Measurements from ENCODE around the gene CDH15. TPM values are rescaled to one million over a fixed set of nuclear protein-coding genes. Genes with fewer than 3 reads are reported as not detected.
A peak's percentile ranks its signal among the peaks of the same experiment; 100 is the strongest.

CDH15 gene
- total RNA-seq, 1 experiment from 2014 or later = 3.8 TPM

GRCh38 chr16:89210165-89210903, 38.8 kb downstream of the CDH15 start:
- no peak overlapping the region for H3K4me2 ChIP-seq (ENCODE audit: low read length)
- DNase-seq (ENCODE audit: low read depth, low spot score) = no peak
- H3K4me1 ChIP-seq (ENCODE audit: control insufficient read depth in 1 of 2, insufficient read depth in 2 of 2, low read length in 2 of 2) = no peaks in the 10 kb centered on the region
- no peaks in the 10 kb centered on the region for H3K36me3 ChIP-seq (ENCODE audit: control insufficient read depth in 1 of 2, insufficient read depth in 2 of 2, low read length in 2 of 2)
- H3K27me3 ChIP-seq (ENCODE audit: insufficient read depth, low read length) = no peaks in the 10 kb centered on the region
- ChIA-PET CTCF (no interaction called here), POLR2A (no interaction called here), RAD21 (ENCODE audit: low non-redundant PET in 1 of 2, low total read pairs in 2 of 2, uncharacterized antibody in 2 of 2, unreplicated experiment in 2 of 2) (no interaction called here)
- H4K20me1 ChIP-seq (ENCODE audit: insufficient read depth) = no peaks in the 10 kb centered on the region
- no peak for TF ChIP-seq ZFX (IDR thresholded peaks at IDR 0.05)
- H3K9me2 ChIP-seq (ENCODE audit: insufficient read depth) = no peaks in the 10 kb centered on the region
- BruUV-seq (replicated peaks) = no TSS peak
- H3K9me3 ChIP-seq (ENCODE audit: control insufficient read depth in 1 of 2, insufficient read depth in 1 of 2, low read depth in 1 of 2, low read length in 2 of 2) = no peaks in the 10 kb centered on the region
- ATAC-seq = no peak
- no peak overlapping the region for H3K4me3 ChIP-seq (replicated peaks in 1 of 2; ENCODE audit: low read depth in 1 of 2, low read length in 2 of 2)
- H2AFZ ChIP-seq (ENCODE audit: low read depth, low read length, poor library complexity, severe bottlenecking) = no peak overlapping the region
- no peaks in the 10 kb centered on the region for H3K79me2 ChIP-seq (ENCODE audit: insufficient read depth, low read length)
- no peak overlapping the region for H3K9ac ChIP-seq (ENCODE audit: low read length)
- no peak overlapping the region for H3K27ac ChIP-seq (ENCODE audit: low read depth, low read length)
- intact Hi-C loops (cut with micrococcal nuclease) = no loop called here

DNA sequence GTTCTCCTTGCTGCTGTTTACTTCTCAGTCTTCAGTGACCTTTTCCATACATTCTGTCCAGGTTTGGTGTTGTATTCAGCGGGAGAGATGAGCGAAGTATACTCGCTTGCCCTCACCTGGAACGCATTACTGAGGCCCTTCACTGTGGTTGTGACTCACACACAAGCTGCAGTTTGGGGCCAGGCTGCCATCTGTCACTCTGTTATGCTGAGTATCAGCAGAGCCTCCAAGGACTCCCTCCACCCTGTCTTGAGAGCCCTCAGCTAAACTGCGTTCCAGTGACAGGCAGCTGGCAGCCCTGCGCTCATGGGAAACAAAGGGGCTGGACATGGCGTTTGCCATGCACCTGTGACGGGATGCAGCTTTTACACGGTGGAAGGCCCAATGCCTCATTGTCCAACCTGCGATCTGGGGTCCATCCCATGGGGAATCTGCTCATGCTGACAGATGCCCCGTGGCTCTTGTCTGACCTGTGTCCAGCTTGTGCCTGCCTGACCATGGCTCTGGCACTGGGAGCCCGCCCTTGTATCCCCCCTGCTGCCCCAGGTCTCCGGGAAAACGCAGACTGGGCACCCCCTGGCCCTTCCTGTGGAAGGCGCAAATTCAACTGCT, 39.5 kb downstream of the CDH15 start:
- no peak overlapping the region for H3K9ac ChIP-seq (ENCODE audit: low read length)
- no peaks in the 10 kb centered on the region for H3K27me3 ChIP-seq (ENCODE audit: insufficient read depth, low read length)
- H3K36me3 ChIP-seq (ENCODE audit: control insufficient read depth in 1 of 2, insufficient read depth in 2 of 2, low read length in 2 of 2) = no peaks in the 10 kb centered on the region
- no peak for TF ChIP-seq SIN3A (IDR thresholded peaks at IDR 0.05; ENCODE audit: low read depth)
- H3K27ac ChIP-seq (ENCODE audit: low read depth, low read length) = no peak overlapping the region
- intact Hi-C loops (cut with micrococcal nuclease) = no loop called here
- RAD21 ChIA-PET (ENCODE audit: low non-redundant PET in 1 of 2, low total read pairs in 2 of 2, uncharacterized antibody in 2 of 2, unreplicated experiment in 2 of 2) = no interaction called here
- POLR2A ChIA-PET = no interaction called here
- no peak overlapping the region for H3K4me2 ChIP-seq (ENCODE audit: low read length)
- H3K9me2 ChIP-seq (ENCODE audit: insufficient read depth) = no peaks in the 10 kb centered on the region
- no peak overlapping the region for H2AFZ ChIP-seq (ENCODE audit: low read depth, low read length, poor library complexity, severe bottlenecking)
- no peaks in the 10 kb centered on the region for H3K79me2 ChIP-seq (ENCODE audit: insufficient read depth, low read length)
- no peaks in the 10 kb centered on the region for H3K9me3 ChIP-seq (ENCODE audit: control insufficient read depth in 1 of 2, insufficient read depth in 1 of 2, low read depth in 1 of 2, low read length in 2 of 2)
- no TSS peak for BruUV-seq (replicated peaks)
- H4K20me1 ChIP-seq (ENCODE audit: insufficient read depth) = no peaks in the 10 kb centered on the region
- H3K4me1 ChIP-seq (ENCODE audit: control insufficient read depth in 1 of 2, insufficient read depth in 2 of 2, low read length in 2 of 2) = peaks cover 0 to 2% of the 10 kb centered on the region in 2 experiments; a peak in 1 of 4 replicates
- CTCF ChIA-PET = no interaction called here
- peak; percentile 42 for ATAC-seq
- H3K4me3 ChIP-seq (replicated peaks in 1 of 2; ENCODE audit: low read depth in 1 of 2, low read length in 2 of 2) = no peak overlapping the region
- no peak for DNase-seq (ENCODE audit: low read depth, low spot score)

Data from HCT116 (cell line).